GM13976 (cell line): Measurements from ENCODE around the gene PGP.

ENCODE experiments used
- DNase-seq: peaks from one replicate; pipeline ENCODE4 v3.0.0; 2012; ENCODE audit warnings: low spot score
- CTCF ChIP-seq: IDR thresholded peaks from 2 replicates; pipeline ENCODE4 v1.5.1; 2012; ENCODE audit warnings: borderline replicate concordance, mild to moderate bottlenecking; ENCODE audit not compliant: insufficient read depth; ENCODE audit errors: extremely low read depth, missing control alignments, control extremely low read depth
- in situ Hi-C: fragments of 300-500 bp; cut with MboI; formaldehyde crosslinking; loops from one replicate; pipeline ENCODE4 v1.12.0; 2022; ENCODE audit warnings: low sequenced_read_pairs, mixed read lengths, inconsistent platforms; ENCODE audit not compliant: unreplicated experiment

PGP gene

GRCh38 chr16:2186064-2186463 is 28.6 kb downstream of the PGP start:
- TF ChIP-seq CTCF, result no peak
- no peak for DNase-seq
- in situ Hi-C loops, result no loop called here

GRCh38 chr16:2184962-2185361 is 29.7 kb downstream of the PGP start:
- no peak for TF ChIP-seq CTCF
- DNase-seq, result no peak
- in situ Hi-C loops, result no loop called here

- TF ChIP-seq CTCF, result no peak
- in situ Hi-C loops, result no loop called here
- DNase-seq, result no peak
Observed at GRCh38 chr16:2184346-2184745, 30.3 kb downstream of the PGP start.

GRCh38 chr16:2183671-2184070 is 31.0 kb downstream of the PGP start:
- in situ Hi-C loops, result no loop called here
- DNase-seq, result no peak
- TF ChIP-seq CTCF, result no peak

- DNase-seq, result no peak
- no peak for TF ChIP-seq CTCF
- in situ Hi-C loops, result no loop called here
Observed at GRCh38 chr16:2181952-2182351, 32.7 kb downstream of the PGP start.

GRCh38 chr16:2180962-2181923 is 33.4 kb downstream of the PGP start:
- in situ Hi-C loops, result no loop called here
- no peak for TF ChIP-seq CTCF
- no peak for DNase-seq
